ENCODE results near the gene DNAL1. TPM values are rescaled to one million over a fixed set of nuclear protein-coding genes. Genes with fewer than 3 reads are reported as not detected.
A peak's percentile ranks its signal among the peaks of the same experiment; 100 is the strongest.

Gene DNAL1
- total RNA-seq, 4 donors from 2014 or later = 16.7 to 47.8 (median 23.9) TPM

DNA sequence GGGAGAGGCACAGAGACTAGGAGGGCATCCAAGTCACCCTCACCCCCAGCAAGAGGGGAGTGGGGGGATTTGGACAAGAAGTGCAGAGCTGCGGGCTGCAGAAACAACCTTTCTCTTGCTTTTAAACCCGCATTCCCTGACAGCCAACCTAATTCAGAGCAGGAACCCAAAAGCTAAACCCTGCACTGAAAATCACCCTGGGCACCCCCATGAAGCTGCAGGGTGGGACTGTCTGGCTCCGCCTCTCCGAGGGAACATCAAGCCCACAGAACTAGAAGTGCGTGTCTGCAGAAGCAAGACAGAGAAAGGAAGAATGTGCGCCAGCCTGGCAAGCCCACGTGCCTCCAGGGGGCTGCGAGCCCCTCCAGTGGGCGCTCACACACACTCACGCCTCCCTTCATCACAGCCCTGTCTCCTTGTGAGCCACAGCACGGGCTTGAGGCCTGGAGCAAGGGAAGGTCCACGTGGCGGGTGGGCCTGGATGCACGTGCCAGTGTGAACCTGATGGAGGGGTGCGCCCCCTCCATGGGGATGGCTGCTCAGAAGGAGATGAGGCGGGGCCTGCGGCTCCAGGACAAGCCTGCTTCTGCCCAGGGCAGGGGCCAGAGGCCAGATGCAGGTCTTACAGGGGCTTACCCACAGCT, 97.2 kb downstream of the DNAL1 start:
- Histone ChIP-seq H3K27me3 (no peaks in the 10 kb centered on the region), H3K27ac (peak overlapping the region; percentile 59 to 88 (median 86)), H3K4me3 (replicated peaks in 1 of 3) (no peak overlapping the region), H3K4me1 (peaks cover 74 to 86% of the 10 kb centered on the region in 2 donors), H3K9me3 (no peaks in the 10 kb centered on the region), H3K36me3 (peaks cover 11 to 17% of the 10 kb centered on the region in 2 donors)
- WGBS, 2 donors = 50 to 51% methylated on average over 9 to 16 of the region's 17 CpGs
- TF ChIP-seq, protein P1, sequence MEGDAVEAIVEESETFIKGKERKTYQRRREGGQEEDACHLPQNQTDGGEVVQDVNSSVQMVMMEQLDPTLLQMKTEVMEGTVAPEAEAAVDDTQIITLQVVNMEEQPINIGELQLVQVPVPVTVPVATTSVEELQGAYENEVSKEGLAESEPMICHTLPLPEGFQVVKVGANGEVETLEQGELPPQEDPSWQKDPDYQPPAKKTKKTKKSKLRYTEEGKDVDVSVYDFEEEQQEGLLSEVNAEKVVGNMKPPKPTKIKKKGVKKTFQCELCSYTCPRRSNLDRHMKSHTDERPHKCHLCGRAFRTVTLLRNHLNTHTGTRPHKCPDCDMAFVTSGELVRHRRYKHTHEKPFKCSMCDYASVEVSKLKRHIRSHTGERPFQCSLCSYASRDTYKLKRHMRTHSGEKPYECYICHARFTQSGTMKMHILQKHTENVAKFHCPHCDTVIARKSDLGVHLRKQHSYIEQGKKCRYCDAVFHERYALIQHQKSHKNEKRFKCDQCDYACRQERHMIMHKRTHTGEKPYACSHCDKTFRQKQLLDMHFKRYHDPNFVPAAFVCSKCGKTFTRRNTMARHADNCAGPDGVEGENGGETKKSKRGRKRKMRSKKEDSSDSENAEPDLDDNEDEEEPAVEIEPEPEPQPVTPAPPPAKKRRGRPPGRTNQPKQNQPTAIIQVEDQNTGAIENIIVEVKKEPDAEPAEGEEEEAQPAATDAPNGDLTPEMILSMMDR (IDR thresholded peaks at IDR 0.05) = no peak
- no peak for TF ChIP-seq POLR2A (IDR thresholded peaks at IDR 0.05)
- intact Hi-C loops (cut with DNase I) = no loop called here
- no peak for DNase-seq

DNA sequence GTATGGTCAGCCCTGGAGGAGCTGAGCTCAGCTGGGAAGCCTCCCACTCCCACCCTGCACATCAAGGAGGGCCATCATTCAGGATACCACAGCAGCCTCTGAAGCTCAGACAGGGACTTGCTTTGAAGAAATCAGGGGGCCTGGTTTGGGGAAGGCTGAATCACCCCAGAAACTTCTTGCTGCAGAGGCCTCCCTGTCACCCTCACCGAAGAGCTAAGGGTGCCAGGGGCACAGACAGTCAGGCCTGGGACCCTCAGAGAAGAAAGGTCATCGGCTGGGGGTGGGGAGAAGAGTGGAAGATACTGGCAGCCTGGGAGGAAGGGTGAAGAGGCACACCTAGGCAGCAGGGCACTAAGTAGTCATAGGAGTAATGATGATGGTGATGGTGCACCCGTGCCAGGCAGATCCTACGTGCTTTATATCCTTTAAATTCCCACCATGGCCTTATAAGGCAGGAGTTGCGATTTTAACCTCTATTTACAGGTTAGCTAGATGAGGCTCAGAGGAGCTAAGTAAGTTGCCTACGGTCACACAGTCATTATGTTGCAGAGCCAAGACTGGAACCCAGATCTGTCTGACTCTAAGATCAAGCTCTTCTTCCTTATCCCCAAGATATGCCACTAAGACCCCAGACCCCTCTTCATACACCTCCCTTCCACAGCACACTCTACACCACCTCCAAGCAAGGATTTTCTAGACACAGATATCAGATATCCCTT, 97.9 kb downstream of the DNAL1 start:
- intact Hi-C loops (cut with DNase I) = no loop called here
- TF ChIP-seq, protein P1 (IDR thresholded peaks at IDR 0.05) = no peak
- TF ChIP-seq POLR2A (IDR thresholded peaks at IDR 0.05) = no peak
- Histone ChIP-seq H3K4me3 (replicated peaks in 1 of 3) (no peak overlapping the region), H3K4me1 (peaks cover 81 to 93% of the 10 kb centered on the region in 2 donors), H3K36me3 (peaks cover 8 to 15% of the 10 kb centered on the region in 2 donors), H3K9me3 (no peaks in the 10 kb centered on the region), H3K27ac (peak overlapping the region; percentile 59 to 88 (median 86)), H3K27me3 (no peaks in the 10 kb centered on the region)
- DNase-seq = no peak
- 70 to 92% methylated on average over 6 of the region's 6 CpGs for WGBS, 2 donors

DNA sequence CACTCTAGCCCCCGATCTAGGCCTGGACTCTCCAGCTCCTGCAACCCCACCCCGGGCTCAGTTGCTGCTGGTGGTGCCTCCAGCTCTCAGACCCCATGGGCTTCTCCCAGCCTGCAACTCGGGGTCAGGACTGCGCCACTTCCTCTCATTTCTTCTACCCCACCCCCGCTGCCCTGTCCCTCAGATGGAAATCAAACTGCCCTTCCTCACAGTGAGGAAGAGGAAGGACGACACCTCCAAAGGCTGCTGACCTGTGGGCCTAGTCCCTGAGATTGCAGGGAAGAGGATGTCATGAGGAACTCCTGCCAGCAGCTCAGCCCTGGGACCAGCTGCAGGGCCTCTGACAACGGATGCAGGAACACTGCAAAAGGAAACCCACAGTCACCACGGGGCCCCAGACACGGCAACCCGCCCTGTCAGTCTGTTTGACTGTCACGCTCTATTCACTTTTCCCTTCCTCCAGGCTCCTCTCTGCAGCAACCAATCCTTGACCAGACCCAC, 98.7 kb downstream of the DNAL1 start:
- H3K4me3 ChIP-seq (replicated peaks in 1 of 3) = no peak overlapping the region
- H3K9me3 ChIP-seq = no peaks in the 10 kb centered on the region
- WGBS, 2 donors = 38 to 46% methylated on average over 11 of the region's 11 CpGs
- H3K4me1 ChIP-seq = peaks cover 85 to 95% of the 10 kb centered on the region in 2 donors
- peak overlapping the region in 2 of 3 donors; percentile 50 to 59 for H3K27ac ChIP-seq
- peak in 1 of 2 donors; percentile 46 for DNase-seq
- TF ChIP-seq POLR2A (IDR thresholded peaks at IDR 0.05) = no peak
- TF ChIP-seq, protein P1 (IDR thresholded peaks at IDR 0.05) = no peak
- intact Hi-C loops (cut with DNase I) = no loop called here
- peaks cover 4 to 12% of the 10 kb centered on the region in 2 donors for H3K36me3 ChIP-seq
- no peaks in the 10 kb centered on the region for H3K27me3 ChIP-seq

DNA sequence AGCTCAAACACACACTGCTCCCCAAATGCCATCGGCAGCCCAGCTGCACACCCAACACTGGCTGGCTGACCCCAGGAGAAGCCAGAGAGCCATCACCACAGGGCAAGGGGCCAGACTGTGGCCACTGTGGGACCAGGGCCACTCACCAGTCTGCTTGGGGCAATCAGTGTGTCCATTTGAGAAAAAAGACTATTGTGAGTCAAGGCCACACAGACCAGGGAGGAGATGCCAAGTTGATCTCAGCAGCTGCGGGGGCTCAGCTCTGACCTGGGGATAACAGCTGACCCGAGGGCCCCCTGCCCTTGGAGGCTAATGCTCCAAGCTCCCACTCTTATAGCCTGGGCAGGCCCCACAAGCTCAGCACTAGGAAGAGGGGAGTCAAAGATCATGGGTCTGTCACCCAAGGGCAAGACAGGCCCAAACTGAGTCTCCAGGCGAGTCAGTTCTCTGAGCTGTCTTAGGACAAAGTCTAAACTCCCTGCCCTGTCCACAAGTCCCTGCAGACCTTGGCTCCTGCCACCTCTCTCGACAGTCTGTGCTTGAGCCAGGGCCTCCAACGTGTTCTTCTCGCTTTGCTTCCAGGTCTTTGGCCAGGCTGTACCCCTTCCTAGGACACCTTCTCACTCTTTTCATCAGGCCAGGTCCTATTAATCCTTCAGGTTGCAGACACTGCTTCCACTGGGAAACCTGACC, 99.5 kb downstream of the DNAL1 start:
- H3K4me1 ChIP-seq = peaks cover 86 to 95% of the 10 kb centered on the region in 2 donors
- WGBS, 2 donors = 47 to 60% methylated on average over 7 of the region's 7 CpGs
- H3K27me3 ChIP-seq = no peaks in the 10 kb centered on the region
- H3K4me3 ChIP-seq (replicated peaks in 1 of 3) = no peak overlapping the region
- no peaks in the 10 kb centered on the region for H3K9me3 ChIP-seq
- intact Hi-C loops (cut with DNase I) = no loop called here
- no peak for DNase-seq
- peaks cover 0 to 4% of the 10 kb centered on the region in 2 donors for H3K36me3 ChIP-seq
- TF ChIP-seq, protein P1 (IDR thresholded peaks at IDR 0.05) = no peak
- TF ChIP-seq POLR2A (IDR thresholded peaks at IDR 0.05) = no peak
- peak overlapping the region; percentile 15 to 59 (median 55) for H3K27ac ChIP-seq
